ENCODE data around the gene TTC34. TPM values are rescaled to one million over a fixed set of nuclear protein-coding genes. Genes with fewer than 3 reads are reported as not detected.

TTC34 gene
- total and polyA plus RNA-seq, 2 experiments from 2014 or later = 0.05 to 0.22 TPM

DNA sequence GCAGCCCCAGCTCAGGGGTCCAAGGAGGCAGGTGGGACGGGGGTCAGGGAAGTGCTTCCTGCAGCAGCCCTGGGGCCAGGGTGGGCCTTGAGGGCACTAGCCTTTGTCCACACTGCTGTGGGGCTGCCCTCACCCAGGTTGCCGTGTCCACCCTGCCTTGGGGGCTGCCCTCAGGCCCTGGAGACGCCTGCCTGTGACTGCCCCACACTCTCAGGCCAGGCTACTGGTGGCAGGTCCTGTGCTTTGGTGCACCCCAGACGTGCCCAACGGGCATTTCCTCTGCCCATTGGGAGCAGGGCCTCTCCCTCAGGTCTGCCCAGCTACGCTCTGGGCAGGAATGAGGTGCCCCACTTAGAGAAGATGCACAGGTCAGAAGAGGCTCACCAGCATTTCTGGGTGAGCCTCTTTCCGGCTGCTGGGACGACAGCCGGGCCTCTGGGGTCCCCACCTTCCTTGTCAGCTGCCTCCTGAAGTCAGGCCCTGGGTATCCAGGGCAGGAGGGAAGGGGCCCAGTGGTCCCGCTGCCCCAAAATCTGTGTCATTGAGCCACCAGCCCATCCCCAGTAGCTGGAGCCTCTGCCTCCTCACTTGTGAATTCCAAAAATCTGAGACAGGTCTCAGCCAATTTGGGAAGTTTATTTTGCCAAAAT, 166.0 kb downstream of the TTC34 start:
- no peaks in the 10 kb centered on the region for H3K9me2 ChIP-seq (ENCODE audit: insufficient read depth)
- no peaks in the 10 kb centered on the region for H3K9me3 ChIP-seq (ENCODE audit: low read depth)
- no peak for DNase-seq
- H3F3A ChIP-seq (ENCODE audit: insufficient read depth) = no peaks in the 10 kb centered on the region
- TF ChIP-seq EZH2phosphoT487 (IDR thresholded peaks at IDR 0.05; ENCODE audit: insufficient read depth, low read depth) (no peak), EZH2 (IDR thresholded peaks at IDR 0.05; ENCODE audit: insufficient read depth, poor library complexity, severe bottlenecking) (no peak)
- no peaks in the 10 kb centered on the region for H3K79me2 ChIP-seq (ENCODE audit: insufficient read depth)
- 43 to 50% methylated on average over 9 to 10 of the region's 10 CpGs for WGBS, 2 experiments (ENCODE audit: low coverage in 1 of 2, low lambda C conversion rate in 2 of 2, missing lambda C conversion rate in 2 of 2)
- H2AFZ ChIP-seq = no peak overlapping the region
- no peak overlapping the region for H3K27ac ChIP-seq
- 0 out of 2 replicates have a peak, but pooled peaks cover 6% of the 10 kb centered on the region for H3K27me3 ChIP-seq (replicated peaks; ENCODE audit: insufficient read depth)
- H3K4me3 ChIP-seq = no peak overlapping the region
- no peak overlapping the region for H3K4me2 ChIP-seq (ENCODE audit: unreplicated experiment)
- no peaks in the 10 kb centered on the region for H4K20me1 ChIP-seq (ENCODE audit: insufficient read depth)
- H3K36me3 ChIP-seq (ENCODE audit: low read depth) = no peaks in the 10 kb centered on the region
- in situ Hi-C loops (cut with MboI) = no loop called here
- no peaks in the 10 kb centered on the region for H3K4me1 ChIP-seq (ENCODE audit: insufficient read depth)
- H3K9ac ChIP-seq = no peak overlapping the region

- Histone ChIP-seq H3K27ac (no peak overlapping the region), H3K4me1 (ENCODE audit: insufficient read depth) (no peaks in the 10 kb centered on the region), H3K9ac (no peak overlapping the region), H3K27me3 (replicated peaks; ENCODE audit: insufficient read depth) (0 out of 2 replicates have a peak, but pooled peaks cover 6% of the 10 kb centered on the region), H2AFZ (no peak overlapping the region), H3K36me3 (ENCODE audit: low read depth) (no peaks in the 10 kb centered on the region), H3K4me2 (ENCODE audit: unreplicated experiment) (no peak overlapping the region), H3K79me2 (ENCODE audit: insufficient read depth) (no peaks in the 10 kb centered on the region), H3K9me2 (ENCODE audit: insufficient read depth) (no peaks in the 10 kb centered on the region), H4K20me1 (ENCODE audit: insufficient read depth) (no peaks in the 10 kb centered on the region), H3K4me3 (no peak overlapping the region), H3K9me3 (ENCODE audit: low read depth) (no peaks in the 10 kb centered on the region), H3F3A (ENCODE audit: insufficient read depth) (no peaks in the 10 kb centered on the region)
- no peak for TF ChIP-seq EZH2 (IDR thresholded peaks at IDR 0.05; ENCODE audit: insufficient read depth, poor library complexity, severe bottlenecking)
- no peak for TF ChIP-seq EZH2phosphoT487 (IDR thresholded peaks at IDR 0.05; ENCODE audit: insufficient read depth, low read depth)
- in situ Hi-C loops (cut with MboI) = no loop called here
- WGBS, 2 experiments (ENCODE audit: low coverage in 1 of 2, low lambda C conversion rate in 2 of 2, missing lambda C conversion rate in 2 of 2) = 0 to 3% methylated on average over 6 to 8 of the region's 8 CpGs
- no peak for DNase-seq
Observed at GRCh38 chr1:2633936-2634491, 167.5 kb downstream of the TTC34 start.

DNA sequence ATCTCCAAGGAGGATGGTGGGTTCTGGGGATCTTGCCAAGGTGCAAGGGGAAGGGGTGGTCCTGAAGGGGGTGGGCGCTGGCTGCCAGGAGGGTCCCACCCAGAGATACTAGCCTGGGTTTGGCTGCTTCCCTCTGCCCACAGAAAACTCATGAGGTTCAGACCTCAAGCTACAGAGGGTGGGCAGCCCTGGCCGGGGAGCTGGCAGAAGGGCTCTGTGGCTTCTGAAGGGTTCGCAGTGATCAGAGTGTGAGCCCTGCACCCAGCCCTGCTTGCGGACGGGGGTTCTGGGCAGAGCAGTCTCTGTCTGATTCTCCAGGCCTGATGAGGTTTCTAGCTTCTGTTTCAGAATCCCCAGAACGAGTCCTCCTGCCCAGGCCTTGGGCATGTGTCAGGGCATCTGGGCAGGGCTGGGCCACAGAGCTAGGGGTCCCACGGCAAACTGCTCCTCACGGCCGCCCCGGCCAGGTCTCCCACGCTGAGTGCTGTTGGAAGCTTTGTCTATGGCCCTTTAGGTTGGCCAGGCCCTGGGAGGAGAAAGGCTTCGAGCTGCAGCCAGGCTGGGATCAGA, 168.0 kb downstream of the TTC34 start:
- no peaks in the 10 kb centered on the region for H3K9me2 ChIP-seq (ENCODE audit: insufficient read depth)
- H3K4me2 ChIP-seq (ENCODE audit: unreplicated experiment) = no peak overlapping the region
- H3K27ac ChIP-seq = no peak overlapping the region
- H3F3A ChIP-seq (ENCODE audit: insufficient read depth) = no peaks in the 10 kb centered on the region
- no peaks in the 10 kb centered on the region for H3K36me3 ChIP-seq (ENCODE audit: low read depth)
- 0 out of 2 replicates have a peak, but pooled peaks cover 6% of the 10 kb centered on the region for H3K27me3 ChIP-seq (replicated peaks; ENCODE audit: insufficient read depth)
- H2AFZ ChIP-seq = no peak overlapping the region
- WGBS, 2 experiments (ENCODE audit: low coverage in 1 of 2, low lambda C conversion rate in 2 of 2, missing lambda C conversion rate in 2 of 2) = 13 to 14% methylated on average over 12 of the region's 12 CpGs
- H3K79me2 ChIP-seq (ENCODE audit: insufficient read depth) = no peaks in the 10 kb centered on the region
- H3K4me3 ChIP-seq = no peak overlapping the region
- no peaks in the 10 kb centered on the region for H3K4me1 ChIP-seq (ENCODE audit: insufficient read depth)
- H4K20me1 ChIP-seq (ENCODE audit: insufficient read depth) = no peaks in the 10 kb centered on the region
- in situ Hi-C loops (cut with MboI) = no loop called here
- no peak for TF ChIP-seq EZH2 (IDR thresholded peaks at IDR 0.05; ENCODE audit: insufficient read depth, poor library complexity, severe bottlenecking)
- no peak for TF ChIP-seq EZH2phosphoT487 (IDR thresholded peaks at IDR 0.05; ENCODE audit: insufficient read depth, low read depth)
- no peaks in the 10 kb centered on the region for H3K9me3 ChIP-seq (ENCODE audit: low read depth)
- no peak overlapping the region for H3K9ac ChIP-seq
- no peak for DNase-seq

GRCh38 chr1:2632561-2633361, 168.7 kb downstream of the TTC34 start, which contains the start of gene MMEL1:
Gene MMEL1 (minus strand): TSS chr1:2633016. CDS start chr1:2629484, 3,532 bp downstream.
- WGBS, 2 experiments (ENCODE audit: low coverage in 1 of 2, low lambda C conversion rate in 2 of 2, missing lambda C conversion rate in 2 of 2) = 40 to 49% methylated on average over 15 of the region's 16 CpGs
- H3K9me2 ChIP-seq (ENCODE audit: insufficient read depth) = no peaks in the 10 kb centered on the region
- in situ Hi-C loops (cut with MboI) = no loop called here
- no peaks in the 10 kb centered on the region for H4K20me1 ChIP-seq (ENCODE audit: insufficient read depth)
- no peaks in the 10 kb centered on the region for H3K36me3 ChIP-seq (ENCODE audit: low read depth)
- TF ChIP-seq EZH2 (IDR thresholded peaks at IDR 0.05; ENCODE audit: insufficient read depth, poor library complexity, severe bottlenecking) = no peak
- no peak for TF ChIP-seq EZH2phosphoT487 (IDR thresholded peaks at IDR 0.05; ENCODE audit: insufficient read depth, low read depth)
- peaks cover 9% of the 10 kb centered on the region for H3K27me3 ChIP-seq (replicated peaks; ENCODE audit: insufficient read depth)
- no peaks in the 10 kb centered on the region for H3K4me1 ChIP-seq (ENCODE audit: insufficient read depth)
- no peak for DNase-seq
- H3K9me3 ChIP-seq (ENCODE audit: low read depth) = no peaks in the 10 kb centered on the region
- H3K27ac ChIP-seq = no peak within 1 kb of the TSS
- no peak within 1 kb of the TSS for H3K4me3 ChIP-seq
- no peaks in the 10 kb centered on the region for H3K79me2 ChIP-seq (ENCODE audit: insufficient read depth)
- H3F3A ChIP-seq (ENCODE audit: insufficient read depth) = no peaks in the 10 kb centered on the region
- no peak within 1 kb of the TSS for H3K9ac ChIP-seq
- H2AFZ ChIP-seq = no peak within 1 kb of the TSS
- H3K4me2 ChIP-seq (ENCODE audit: unreplicated experiment) = no peak within 1 kb of the TSS

All from GM23248 (cell line).